ENCODE results near the gene WAC.
"Not testable (repeated sequence)": the region's sequence is repeated elsewhere in the genome, so short reads cannot be mapped to it uniquely, and the experiment has no call there.

WAC gene

DNA sequence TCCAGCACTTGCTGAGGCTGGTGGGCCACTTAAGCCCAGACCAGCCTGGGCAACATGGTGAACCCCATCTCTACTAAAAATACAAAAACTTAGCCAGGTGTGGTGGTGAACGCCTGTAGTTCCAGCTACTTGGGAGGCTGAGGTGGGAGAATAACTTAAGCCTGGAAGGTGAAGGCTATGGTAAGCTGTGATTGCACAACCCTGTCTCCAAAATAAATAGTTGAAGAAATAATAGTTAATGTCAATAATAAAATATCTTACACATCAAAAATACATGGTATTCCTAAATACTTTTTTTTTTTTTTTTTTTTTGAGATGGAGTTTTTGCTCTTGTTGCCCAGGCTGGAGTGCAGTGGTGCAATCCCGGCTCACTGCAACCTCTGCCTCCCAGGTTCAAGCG, 76.7 kb downstream of the WAC start:
- DNase-seq (ENCODE audit: low read depth in 2 of 2) = not testable (repeated sequence)

DNA sequence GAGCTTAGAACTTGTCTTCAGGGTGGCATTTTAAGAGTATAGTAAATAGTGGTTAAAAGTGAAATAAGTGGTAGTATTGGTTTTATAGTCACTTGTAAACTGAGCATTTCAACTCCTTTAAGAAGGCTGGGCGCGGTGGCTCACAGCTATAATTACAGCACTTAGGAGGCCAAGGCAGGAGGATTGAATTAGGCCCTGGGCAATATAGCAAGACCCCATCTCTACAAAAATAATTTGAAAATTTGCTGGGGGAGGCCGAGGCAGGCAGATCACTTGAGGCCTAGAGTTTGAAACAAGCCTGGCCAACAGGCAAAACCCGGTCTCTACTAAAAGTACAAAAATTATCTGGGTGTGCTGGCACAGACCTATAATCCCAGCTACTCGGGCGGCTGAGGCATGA, 80.0 kb downstream of the WAC start:
- no peak for DNase-seq (ENCODE audit: low read depth in 2 of 2)

DNA sequence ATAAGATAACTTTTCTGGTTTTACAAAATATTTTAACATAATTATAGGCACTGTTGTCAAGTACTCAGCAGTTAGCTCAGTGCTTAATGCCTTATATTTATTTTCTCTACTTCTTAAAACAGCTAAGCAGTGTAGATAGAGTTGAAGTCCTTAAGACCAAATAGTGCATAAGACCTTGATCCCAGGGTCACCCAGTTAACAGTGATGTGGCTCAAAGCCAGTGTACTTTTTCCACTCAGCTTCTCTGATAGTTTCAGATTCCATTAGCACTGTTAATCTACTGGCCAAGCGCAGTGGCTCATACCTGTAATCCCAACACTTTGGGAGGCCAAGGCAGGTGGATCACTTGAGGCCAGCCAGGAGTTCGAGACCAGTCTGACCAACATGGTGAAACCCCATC, 83.6 kb downstream of the WAC start:
- no peak for DNase-seq (ENCODE audit: low read depth in 2 of 2)

DNA sequence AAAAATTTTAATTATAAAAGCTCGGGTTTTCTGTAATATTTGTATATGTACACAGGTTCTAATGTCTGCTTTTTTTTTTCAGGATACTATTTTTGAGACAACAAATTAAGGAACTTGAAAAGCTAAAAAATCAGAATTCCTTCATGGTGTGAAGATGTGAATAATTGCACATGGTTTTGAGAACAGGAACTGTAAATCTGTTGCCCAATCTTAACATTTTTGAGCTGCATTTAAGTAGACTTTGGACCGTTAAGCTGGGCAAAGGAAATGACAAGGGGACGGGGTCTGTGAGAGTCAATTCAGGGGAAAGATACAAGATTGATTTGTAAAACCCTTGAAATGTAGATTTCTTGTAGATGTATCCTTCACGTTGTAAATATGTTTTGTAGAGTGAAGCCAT, 86.5 kb downstream of the WAC start:
- DNase-seq (ENCODE audit: low read depth in 2 of 2) = no peak

DNA sequence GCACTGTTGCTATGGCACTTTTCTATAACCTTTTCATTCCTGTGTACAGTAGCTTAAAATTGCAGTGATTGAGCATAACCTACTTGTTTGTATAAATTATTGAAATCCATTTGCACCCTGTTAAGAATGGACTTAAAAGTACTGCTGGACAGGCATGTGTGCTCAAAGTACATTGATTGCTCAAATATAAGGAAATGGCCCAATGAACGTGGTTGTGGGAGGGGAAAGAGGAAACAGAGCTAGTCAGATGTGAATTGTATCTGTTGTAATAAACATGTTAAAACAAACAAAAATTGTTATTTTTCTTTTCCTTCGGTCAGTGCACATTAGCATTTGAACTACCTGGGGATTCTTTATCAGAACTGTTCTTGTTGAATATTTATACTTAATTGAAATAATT, 87.3 kb downstream of the WAC start:
- DNase-seq (ENCODE audit: low read depth in 2 of 2) = no peak

DNA sequence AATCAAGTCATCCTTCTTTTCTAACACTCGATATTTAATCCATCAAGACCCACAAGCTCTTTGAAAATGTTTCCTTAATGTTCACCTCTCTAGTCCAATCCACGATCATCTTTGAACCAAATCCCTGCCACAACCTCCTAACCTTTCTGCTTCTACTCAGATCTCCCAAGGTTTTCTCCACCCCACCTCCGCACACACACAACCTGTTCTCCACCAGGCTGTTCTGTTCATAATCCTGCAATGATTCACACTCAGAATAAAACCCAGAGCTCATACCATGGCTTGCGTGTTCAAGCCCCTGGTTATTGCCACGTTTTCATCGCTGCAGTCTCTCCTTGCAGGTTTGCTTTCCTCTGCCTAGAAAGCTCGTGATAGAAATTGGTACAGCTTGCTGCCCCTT, 90.6 kb downstream of the WAC start:
- no peak for DNase-seq (ENCODE audit: low read depth in 2 of 2)

DNA sequence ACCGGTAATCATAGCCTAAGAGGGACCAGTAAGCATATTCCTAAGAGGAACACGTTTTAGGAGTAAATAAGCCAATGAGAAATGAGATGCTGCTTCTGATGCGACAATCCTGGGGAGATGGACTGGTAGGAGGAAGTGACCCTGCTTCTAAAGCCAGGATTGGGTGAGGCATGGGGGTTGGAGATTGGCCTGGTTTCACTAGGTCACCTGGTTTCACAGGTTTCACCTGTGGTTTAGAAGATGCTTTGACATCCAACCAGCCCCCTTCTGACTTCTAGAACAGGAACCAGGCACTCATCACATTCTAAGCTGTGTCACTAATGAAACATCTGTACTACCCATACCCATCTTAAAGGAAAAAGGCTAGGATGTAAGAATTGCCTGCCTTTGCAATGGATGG, 91.4 kb downstream of the WAC start:
- DNase-seq (ENCODE audit: low read depth in 2 of 2) = no peak

DNA sequence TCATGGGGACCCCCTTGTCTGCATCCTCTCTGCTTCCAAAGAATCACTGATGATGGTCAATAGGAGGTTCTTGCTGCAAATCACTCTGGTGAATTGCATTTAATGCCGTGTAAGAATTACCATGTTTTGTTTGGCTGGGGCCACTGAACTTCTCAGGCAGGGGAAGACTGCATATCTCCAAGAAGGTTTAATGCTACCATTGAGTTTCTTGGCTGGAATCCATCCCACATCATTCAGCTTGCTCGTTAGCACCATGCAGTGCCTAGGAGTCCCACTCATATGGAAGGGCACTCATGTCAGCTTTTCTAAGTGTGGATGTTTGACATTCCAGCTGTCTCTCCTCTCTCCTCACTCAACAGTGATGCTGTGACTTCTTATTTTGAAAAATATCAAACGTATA, 94.2 kb downstream of the WAC start:
- DNase-seq (ENCODE audit: low read depth in 2 of 2) = no peak

DNA sequence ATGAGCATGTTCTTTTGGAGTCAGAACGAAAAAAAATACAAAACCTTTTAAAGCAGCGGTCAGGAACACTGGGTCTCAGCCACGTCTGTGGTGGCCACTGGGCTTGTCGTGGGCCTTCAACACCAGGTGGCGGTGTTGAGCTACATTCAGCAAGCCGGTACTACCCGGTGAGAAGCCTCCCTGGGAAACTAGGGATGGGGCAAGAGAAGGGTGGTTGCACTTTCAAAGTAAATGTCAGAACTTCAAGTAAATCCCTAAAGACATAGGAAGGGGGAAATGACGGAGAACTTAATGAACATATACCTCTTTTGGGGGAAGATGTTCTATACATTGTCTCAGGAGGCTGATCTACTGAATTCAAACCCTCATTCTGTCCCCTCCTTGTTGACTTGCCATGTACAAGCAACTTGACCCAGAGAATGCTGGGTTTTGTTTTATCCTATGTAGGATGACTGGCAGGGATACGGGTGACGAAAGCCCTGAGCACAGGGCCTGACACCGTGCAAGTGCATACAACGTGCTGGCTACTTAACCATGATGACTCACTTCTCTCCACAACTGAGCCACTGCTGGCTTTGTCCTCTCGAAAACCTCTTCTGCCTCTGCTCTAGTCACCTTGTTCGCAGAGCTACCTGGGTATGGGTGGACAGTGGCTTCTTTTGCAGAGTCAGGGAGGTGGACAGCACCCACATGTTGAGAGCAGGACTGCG, 95.4 kb downstream of the WAC start:
- DNase-seq (ENCODE audit: low read depth in 2 of 2) = peak; percentile 9 to 39

DNA sequence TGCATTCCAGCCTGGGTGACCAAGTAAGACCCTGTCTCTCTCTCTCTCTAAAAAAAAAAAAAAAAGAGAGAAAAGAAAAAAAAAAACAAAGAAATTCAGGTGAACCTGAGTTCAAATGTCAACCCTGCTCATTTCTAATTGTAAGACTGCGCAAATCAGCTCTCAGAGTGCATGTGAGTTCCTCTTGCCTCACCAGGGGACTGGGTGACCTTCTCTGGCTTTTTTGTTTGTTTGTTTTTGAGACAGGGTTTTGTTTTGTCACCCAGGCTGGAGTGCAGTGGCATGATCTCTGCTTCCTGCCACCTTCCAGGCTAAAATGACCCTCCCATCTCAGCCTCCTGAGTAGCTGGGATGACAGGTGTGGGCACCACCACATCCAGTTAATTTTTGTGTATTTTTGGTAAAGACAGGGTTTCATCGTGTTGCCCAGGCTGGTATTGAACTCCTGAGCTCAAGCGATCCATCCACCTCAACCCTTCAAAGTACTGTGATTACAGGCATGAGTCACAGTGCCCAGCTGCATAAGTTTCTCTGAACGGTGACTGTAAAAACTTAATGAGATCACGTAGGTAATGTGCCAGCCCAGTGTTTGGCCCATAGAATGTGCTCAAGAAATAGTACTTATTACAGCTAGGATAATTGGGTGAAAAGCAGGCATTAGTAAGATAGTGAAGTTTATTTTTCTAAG, 99.1 kb downstream of the WAC start:
- DNase-seq (ENCODE audit: low read depth in 2 of 2) = no peak

DNA sequence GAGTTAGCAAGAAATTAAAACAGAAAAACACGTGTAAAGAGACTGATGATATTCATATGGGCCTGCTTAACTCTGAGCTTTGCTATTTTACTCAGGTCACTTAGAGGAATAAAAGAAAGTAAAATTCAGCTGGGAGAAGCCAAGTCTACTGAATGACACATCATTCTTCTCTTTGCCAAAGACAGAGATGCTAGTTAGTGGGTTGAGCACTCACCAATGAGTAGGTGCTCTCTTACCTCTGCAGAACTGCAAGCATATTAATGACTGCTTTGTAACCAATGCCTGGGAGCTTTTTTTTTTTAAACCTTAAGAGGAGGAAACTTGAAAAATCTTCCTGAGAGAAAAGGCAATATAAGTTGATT, 99.6 kb downstream of the WAC start:
- DNase-seq (ENCODE audit: low read depth in 2 of 2) = no peak

DNA sequence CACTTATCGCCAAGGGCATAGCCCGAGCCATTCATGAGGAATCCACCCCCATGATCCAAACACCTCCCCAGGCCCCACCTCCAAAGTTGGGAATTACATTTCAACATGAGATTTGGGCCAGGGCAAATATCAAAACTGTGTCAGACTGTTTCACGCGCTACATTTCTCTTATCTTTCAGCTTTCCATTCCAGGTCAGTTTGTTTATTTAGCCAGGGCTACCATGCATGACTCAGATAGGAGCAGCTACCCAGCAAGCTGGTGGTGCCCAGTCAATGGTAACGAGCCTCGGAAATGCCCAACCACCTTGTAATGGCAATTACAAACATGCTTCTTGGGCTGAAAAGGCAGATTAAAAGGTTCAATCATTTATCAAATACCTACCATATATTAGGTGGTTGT, 100.8 kb downstream of the WAC start:
- DNase-seq (ENCODE audit: low read depth in 2 of 2) = no peak

DNA sequence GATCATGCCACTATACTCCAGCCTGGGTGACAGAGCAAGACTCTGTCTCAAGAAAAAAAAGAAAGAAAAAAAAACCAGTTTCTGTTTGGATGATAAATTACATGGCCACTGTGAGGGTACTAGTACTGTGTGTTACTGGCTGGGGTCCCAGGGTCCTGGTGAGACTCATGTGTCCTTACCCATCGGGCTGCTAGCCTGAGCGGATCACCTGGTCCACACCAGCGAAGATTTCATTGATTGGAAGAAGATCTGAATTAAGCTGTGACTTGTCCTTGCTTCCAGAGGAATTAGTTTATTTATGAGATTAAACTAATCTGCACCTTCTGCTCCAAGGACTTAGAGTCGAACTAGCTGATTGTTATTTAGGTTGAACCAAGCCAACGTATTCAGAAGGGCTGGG, 104.4 kb downstream of the WAC start:
- DNase-seq (ENCODE audit: low read depth in 2 of 2) = no peak

DNA sequence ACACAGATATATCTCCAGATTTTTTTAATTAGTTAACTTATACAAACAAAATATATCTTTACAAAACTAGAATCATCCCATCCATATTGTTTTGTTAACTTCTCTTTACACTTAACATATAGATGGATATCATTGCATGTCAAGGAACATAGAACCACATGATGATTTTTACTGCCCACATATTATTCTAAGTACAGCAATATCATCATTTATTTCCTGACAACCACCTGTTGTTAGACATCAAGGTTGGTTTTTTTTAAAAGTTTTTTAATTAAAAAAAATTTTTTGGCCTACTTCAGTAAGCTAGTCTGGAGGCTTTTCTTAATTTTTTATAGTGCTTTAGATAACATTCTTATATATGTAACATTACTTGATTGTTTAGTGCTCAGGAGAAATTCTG, 105.5 kb downstream of the WAC start:
- DNase-seq (ENCODE audit: low read depth in 2 of 2) = no peak

DNA sequence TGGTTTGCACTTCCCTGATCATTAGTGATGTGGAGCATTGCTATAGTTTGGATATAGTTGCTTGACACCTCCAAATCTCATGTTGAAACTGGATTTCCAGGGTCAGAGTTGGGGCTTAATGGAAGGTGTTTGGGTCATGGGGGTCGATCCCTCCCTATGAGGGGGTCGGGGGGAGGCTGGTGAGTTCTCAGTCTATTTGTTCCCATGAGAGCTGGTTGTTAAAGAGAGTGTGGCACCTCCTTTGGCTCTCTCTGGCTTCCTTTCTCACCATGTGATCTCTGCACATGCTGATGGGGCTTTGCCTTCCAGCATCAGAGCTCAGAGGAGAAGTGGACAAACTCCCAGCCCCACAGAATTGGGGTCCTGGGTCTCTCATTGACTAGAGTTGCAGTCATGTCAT, 107.6 kb downstream of the WAC start:
- no peak for DNase-seq (ENCODE audit: low read depth in 2 of 2)

DNA sequence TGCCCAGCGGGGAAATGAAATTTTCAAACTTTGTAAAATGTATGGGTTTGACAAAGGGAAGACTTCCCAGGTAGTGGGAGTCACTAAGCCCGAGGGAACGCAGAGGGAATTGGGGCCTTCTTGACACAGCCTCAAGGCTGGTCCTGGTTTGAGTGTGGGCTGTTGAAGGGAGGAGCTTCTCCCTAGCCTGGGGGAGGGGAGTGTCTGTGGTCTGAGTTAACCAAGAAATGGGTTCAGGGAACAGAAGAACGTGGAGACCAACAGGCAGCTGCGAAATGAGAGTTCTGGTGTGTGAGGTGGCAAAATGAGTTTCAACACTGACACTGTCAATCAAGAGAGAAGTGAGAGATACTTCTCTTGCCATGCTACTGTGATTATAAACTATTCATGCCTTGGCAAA, 111.7 kb downstream of the WAC start:
- no peak for DNase-seq (ENCODE audit: low read depth in 2 of 2)

DNA sequence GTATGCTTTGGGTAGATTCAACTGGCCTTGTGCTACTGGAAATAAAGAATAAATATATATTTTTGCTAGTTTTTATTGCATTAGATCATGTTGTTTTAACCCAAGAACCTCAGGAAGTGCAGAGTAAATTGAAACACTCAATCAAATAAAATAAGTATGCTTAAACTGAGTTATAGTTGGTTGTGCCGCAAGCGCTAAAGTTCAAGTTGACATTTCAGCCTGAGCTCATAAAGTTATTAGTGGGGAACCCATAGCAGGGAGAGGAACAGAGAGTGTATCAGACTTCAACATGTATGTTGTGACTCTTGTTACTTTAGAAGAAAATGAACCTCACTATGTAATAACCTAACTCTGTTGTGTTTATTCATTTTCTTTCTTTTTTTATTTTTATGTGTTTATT, 119.2 kb downstream of the WAC start:
- DNase-seq (ENCODE audit: low read depth in 2 of 2) = no peak

DNA sequence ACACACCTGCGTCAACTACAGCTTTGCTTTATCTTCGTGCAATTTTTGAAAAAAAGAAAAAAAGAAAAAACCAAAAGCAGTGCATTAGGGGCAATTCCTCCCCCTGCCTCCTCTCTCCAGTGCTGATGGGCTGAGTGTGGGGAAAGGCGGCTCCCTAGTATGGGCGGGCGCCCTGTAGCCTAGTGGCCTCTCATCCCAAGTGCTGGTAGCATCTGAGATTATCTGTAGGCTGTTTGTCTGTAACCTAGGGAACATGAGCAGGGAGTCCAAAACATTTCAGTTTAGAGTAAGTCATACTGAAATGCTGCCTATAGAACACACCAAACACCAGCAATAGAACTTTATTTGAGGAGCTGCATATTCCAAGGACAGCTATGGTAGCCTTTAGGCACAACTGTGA, 119.8 kb downstream of the WAC start:
- no peak for DNase-seq (ENCODE audit: low read depth in 2 of 2)

DNA sequence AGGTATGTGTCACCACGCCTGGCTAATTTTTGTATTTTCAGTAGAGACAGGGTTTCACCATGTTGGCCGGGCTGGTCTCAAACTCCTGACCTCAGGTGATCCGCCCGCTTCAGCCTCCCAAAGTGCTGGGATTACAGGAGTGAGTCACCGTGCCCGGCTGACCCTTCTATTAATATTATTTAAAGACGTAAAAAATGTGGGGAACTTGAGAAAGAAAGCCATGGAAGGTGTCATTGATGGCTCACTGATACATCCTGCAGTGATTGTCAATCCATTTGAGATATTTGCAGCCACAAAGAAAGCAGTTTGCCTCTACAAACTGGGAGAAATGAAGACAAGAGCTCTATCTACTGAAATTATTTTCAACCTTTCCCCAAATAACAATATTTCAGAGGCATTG, 125.9 kb downstream of the WAC start:
- DNase-seq (ENCODE audit: low read depth in 2 of 2) = not testable (repeated sequence)

DNA sequence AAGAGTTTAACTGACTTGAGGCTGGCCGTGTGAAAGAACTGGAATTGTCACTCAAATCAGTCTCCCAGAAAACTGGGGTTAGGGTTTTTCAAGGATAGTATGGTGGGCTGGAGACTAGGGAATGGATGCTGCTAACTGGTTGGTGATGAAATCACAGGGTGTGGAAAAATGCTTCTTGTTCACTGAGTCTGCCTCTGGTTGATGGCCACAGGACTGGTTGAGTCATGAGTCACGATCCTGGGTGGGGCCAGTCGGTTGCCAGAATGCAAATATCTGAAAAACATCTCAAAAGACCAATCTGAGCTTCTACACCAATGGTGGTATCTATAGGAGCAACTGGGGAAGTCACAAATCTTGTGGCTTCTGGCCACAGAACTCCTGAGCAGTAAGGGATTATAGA, 128.1 kb downstream of the WAC start:
- no peak for DNase-seq (ENCODE audit: low read depth in 2 of 2)

DNA sequence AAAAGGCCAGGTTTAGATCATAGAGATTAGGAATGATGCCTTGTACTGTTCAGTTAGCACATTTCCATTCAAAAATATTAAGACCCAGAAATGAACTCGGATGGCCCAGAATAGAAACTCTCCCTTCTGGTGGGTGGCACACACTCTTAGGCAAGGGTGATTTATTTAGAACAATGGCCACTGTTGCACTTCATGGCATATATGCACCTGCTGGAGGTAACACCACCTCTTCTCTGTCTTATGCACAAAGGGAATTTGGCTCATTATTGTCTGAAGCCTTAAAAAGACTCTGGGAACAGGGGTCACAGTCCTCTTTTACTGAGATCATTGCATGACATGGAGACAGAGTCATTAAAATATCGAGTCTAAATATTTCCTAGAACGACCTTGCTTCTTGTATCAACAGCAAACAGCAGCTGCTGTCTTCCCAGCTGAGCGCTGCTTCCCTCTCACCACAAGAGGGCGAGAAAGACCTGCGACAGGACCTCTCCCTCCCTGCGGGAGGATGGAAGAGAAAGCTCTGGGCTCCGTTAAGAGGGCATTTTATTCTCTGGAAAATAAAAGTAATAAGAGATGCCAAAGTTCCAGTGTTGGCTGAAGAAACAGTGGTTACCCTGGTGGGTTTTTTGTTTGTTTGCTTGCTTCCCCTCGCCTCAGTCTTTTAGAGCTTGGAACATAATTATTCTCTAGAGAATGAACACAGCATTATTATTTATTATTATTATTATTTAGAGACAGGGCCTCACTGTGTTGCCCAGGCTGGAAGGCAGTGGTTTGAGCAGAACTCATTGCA, 130.9 kb downstream of the WAC start:
- DNase-seq (ENCODE audit: low read depth in 2 of 2) = peak; percentile 32 to 42

DNA sequence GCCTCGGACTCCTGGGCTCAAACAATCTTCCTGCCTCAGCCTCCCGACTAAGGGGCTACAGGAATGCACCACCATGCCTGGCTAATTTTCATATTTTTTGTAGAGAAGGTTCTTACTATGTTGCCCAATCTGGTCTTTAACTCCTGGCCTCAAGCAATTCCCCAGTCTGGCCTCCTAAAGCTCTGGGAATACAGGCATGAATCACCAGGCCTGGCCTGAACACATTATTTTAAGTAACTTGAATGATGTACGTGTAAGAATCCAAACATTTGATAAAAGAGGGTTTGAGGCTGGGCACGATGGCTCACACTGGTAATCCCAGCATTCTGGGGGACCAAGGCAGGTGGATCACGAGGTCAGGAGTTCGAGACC, 131.4 kb downstream of the WAC start:
- DNase-seq (ENCODE audit: low read depth in 2 of 2) = no peak
